ENCODE results near the gene CEP170B.

DNA sequence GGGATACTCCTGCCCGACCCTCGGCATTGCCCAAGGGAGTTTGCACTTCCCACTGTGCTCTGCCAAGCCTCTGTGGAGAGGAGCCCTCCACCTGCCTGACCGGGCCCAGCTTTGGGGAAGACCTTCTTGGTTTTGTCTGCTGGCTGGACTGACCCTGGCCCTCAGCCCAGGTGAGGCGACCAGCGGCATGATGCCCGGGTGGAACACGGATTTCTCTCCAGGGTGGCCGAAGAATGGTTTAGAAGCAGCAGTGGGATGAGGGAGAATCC, 48.5 kb upstream of the CEP170B start:
- TF ChIP-seq, protein P1, sequence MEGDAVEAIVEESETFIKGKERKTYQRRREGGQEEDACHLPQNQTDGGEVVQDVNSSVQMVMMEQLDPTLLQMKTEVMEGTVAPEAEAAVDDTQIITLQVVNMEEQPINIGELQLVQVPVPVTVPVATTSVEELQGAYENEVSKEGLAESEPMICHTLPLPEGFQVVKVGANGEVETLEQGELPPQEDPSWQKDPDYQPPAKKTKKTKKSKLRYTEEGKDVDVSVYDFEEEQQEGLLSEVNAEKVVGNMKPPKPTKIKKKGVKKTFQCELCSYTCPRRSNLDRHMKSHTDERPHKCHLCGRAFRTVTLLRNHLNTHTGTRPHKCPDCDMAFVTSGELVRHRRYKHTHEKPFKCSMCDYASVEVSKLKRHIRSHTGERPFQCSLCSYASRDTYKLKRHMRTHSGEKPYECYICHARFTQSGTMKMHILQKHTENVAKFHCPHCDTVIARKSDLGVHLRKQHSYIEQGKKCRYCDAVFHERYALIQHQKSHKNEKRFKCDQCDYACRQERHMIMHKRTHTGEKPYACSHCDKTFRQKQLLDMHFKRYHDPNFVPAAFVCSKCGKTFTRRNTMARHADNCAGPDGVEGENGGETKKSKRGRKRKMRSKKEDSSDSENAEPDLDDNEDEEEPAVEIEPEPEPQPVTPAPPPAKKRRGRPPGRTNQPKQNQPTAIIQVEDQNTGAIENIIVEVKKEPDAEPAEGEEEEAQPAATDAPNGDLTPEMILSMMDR (conservative IDR thresholded peaks at IDR 0.05) = no peak
- TF ChIP-seq ZFX (IDR thresholded peaks at IDR 0.05) = no peak
